T1000 (cell line): ENCODE measurements around the gene GPR152.

Experiments used
- DNase-seq: peaks from one replicate; lab custom pipeline; 2025; ENCODE audit warnings: mixed read lengths; lab: John Stamatoyannopoulos, UW

Gene GPR152

GRCh38 chr11:67464411-67465188 is 12.1 kb upstream of the GPR152 start:
- DNase-seq: peak; percentile 84

- peak; percentile 72 for DNase-seq
These were observed 11.3 kb upstream of the GPR152 start for GRCh38 chr11:67463680-67464410.

- DNase-seq: no peak
These were observed 10.7 kb upstream of the GPR152 start for GRCh38 chr11:67463186-67463585.

DNA sequence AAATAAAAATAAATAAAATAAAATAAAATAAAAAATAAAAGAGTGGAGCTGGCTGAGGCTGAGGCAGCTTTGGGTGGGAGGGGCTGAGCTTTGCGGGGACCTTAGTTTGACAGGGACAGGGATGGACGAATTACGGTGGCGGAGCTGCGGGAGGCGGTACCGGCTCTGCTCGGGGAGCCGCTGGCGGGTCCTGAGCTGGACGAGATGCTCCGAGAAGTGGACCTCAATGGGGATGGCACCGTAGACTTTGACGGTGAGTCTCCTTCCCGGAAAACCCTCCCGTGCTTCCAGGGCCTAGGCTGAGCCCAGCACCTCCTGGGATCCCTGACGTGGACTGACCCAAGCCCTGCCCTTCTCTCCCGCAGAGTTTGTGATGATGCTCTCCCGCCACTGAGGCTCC is 5.7 kb upstream of the GPR152 start:
- no peak for DNase-seq

- DNase-seq: no peak
These were observed 4.9 kb upstream of the GPR152 start for GRCh38 chr11:67457453-67457852.

DNA sequence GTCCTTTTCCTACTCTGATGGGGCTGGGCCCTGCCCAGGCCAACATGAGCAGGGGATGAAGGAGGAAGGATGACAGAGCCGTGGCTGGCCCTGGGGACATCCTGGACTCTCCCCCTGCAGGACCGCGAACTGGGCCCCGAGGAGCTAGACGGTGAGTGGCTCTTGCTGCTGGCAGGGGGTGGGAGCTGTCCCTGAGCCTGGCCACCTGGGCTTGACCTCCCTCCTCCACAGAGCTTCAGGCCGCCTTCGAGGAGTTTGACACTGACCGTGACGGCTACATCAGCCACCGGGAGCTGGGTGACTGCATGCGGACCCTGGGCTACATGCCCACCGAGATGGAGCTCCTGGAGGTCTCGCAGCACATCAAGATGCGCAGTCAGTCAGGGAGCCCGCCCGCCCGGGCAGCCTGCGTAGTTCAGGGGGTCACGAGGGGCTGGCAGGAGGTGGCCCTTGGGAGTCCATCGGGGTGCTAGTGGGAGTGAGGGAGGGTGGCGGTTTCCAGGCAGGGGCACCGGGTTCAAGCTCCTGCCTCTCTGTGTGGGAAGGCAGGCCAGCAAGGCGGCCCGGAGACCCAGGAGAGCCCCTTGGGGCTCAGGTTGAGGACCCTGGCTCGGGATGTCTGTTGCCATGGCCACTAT is 3.7 kb upstream of the GPR152 start:
- no peak for DNase-seq

DNA sequence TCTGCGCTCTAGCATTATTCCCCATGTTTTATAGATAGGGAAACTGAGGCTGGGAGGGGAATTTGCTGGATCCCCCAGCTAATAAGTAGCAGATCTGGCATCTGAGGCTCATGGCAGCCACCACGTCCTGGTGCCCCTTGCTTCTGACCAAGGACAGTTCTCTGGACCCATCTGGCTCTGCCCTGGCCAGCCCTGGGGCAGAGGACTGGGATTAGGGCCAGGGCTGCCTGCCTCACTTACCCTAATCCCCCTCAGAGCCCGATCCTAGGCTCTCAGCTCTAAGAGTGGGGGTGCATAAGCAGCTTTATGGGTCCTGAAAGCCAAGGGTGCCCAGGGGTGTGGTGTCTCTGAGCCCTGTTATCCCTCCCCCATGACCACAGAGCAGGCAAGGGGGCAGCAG is 2.5 kb upstream of the GPR152 start, which contains the start of gene CABP4:
TSS of gene CABP4 (plus strand) at position 301 of the 400 bp plus-strand sequence. CDS start at position 371, 70 bp downstream.
- no peak for DNase-seq

- no peak for DNase-seq
These were observed 1.5 kb upstream of the GPR152 start for GRCh38 chr11:67453816-67454732.

DNA sequence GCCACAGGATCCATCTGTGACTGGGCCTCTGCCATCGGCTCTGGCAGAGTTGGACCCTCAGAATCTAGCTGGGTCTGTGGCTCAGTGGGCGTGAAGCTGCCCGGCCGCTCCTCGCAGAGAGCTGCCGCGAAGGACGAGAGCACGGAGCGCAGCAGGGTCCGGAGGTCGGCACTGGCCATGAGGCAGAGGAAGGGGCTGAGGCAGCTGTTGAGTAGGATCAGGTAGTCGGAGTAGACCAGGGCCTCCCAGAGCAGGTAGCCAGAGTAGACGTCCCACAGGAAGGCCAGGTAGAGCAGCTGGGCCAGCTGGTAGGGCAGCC is 912 bp downstream of the GPR152 start:
- DNase-seq: no peak

- DNase-seq: no peak
These were observed 1.5 kb downstream of the GPR152 start for GRCh38 chr11:67450796-67451657.

DNA sequence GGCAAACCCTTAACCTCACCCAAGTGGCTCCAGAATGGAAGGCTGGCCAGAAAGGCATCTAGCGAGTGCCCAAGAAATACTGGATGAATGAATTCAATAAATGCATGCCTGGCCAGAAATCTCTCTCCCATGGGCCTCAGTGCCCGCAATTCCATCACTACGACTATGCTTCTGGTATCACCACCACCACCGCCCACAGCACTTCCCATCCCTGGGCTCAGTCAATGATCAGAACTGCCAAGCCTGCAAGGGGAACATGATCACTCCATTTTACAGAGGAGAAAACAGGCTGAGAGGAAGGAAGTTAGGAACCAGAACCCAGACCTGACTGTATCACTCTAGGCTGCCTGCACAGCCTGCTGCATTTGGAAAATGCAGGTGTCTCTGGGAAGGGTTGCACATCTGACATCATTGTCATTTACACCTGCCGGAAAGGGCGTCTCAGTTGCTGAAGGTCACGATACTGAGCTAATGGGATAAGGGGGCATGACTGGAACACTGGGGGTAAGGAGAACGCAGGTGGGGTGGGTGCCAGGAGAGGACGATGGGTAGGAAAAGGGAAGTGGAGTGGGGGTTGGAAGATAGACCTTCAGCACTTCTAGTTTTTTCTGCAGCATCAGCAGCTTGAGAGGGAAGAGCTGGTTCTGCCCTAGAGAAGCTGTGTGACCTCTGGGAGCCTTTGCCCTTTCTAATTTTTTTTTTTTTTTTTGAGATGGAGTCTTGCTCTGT is 3.2 kb downstream of the GPR152 start:
- DNase-seq: no peak

- DNase-seq: no peak
These were observed 4.3 kb downstream of the GPR152 start for GRCh38 chr11:67448220-67448609.

DNA sequence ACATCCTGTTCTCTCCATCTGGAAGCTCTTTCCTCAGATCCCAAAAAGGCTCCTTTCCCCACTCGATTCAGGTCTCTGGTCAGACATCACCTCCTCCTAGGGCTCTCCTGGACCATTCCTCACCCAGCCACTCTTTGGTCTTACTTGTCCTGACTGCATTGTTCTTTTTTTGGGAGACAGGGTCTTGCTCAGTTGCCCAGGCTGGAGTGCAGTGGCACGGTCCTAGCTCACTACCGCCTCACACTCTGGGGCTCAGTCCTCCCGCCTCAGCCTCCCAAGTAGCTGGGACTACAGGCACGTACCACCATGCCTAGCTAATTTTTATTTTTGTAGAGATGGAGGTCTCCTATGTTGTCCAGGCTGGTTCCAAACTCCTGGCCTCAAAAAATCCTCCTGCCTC is 7.0 kb downstream of the GPR152 start:
- no peak for DNase-seq

DNA sequence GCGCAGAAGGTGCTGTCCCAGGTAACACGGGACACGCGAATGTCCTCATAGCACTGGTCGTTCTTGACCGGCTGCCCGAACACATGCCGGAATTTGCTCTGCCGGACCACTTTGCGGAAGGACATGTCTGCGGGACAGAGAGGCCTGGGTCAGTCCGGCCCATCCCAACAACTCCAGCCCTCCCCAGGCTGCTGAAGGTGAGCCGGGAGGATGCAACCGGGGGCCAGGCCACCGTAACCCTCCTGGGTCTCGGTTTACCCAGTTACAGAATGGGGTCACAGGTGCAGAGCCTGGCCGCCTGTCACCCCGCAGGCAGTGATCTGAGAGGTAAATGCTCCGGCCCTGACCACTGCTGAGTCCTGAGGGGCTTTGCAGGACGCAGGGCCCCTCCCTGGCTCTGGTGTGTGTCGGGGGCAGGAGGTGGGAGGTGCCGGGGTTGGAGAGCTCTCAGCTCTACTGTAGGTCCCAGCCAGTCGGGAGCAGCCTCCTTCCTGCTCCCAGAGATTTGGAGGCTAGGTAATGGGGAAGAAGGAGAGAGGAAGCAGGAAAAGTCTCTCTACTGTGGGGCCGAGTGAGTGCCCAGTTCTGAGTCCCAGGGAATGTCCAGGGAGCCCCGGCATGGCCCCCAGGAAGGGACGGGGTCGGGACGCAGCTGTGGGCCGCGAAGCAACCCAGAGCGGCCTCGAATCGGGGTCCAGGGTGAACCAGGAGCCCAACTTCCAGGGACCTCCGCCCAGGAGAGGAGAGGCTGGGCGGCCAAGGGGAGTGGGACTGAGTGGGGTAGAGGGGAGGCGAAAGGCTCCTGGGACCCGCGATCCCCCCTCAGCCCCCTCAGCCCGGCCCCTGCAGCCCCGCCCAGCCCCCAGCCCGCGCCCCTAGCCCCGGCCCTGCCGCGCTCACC is 9.8 kb downstream of the GPR152 start:
- DNase-seq: no peak

DNA sequence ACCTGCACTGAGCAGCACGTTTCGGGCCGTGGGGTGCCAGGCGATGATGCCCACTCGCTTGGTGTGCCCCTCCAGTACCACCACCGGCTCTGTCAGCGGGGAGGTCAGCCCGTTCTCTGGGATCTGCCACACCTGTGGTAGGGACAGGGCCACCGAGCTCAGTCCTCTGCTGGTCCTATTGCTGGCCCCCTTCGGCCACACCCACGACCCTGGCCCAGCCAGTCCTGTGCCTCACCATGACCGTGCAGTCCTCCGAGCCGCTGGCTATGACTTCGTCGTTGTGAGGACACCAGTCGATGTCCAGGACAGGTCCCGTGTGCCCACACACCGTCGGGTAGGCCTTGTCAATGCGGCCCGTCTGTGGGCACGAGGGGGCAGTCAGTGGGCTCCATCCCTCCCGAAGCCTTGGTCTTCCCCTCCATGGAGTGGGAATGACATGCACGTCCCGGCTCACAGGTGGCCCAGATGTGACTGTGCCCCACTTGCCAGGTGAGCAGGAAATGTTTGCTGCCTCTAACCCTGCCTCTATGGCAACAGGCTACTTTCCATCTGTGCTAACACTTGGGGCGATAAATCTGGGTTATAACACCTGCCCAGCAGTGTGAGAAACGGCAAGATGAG is 10.7 kb downstream of the GPR152 start:
- DNase-seq: no peak

DNA sequence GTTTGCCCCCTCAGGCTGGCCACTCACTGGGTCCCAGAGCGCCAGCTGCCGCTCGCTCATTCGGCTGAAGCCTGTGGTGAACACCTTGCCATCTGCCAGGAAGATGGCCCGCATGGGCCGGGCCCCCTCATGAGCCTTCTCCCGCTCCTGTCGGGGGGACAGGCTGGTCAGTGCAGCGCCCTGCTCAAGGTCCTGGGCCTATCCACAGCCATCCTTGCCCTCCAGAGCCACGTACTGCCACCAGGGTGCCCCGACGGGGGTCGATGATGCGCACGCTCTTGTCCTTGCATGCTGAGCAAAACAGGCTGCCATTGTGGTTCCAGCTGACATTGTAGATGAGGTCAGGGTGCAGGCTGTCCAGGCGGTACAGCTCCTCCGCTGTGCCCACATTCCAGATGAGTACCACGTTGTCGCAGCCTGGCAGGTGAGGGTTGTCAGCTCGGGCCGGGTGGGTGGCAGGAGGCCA is 11.4 kb downstream of the GPR152 start:
- no peak for DNase-seq

GRCh38 chr11:67440229-67441097 is 12.1 kb downstream of the GPR152 start:
- DNase-seq: no peak
